HEK293 (cell line): ENCODE measurements around the gene SGMS1.

ENCODE experiments used
- SALL2 ChIP-seq: fragments of 450-650 bp; formaldehyde crosslinking; IDR thresholded peaks from 2 replicates; pipeline ENCODE4 v1.5.0; 2017; ENCODE audit warnings: missing biosample characterization, mild to moderate bottlenecking, missing genetic modification characterization, borderline replicate concordance
- ZNF37A ChIP-seq: fragments of 450-650 bp; IDR thresholded peaks from 2 replicates; pipeline ENCODE4 v1.5.1; 2018; ENCODE audit warnings: missing biosample characterization, missing genetic modification characterization
- ZNF626 ChIP-seq: fragments of 450-650 bp; sonication (Bioruptor Pico); formaldehyde crosslinking; IDR thresholded peaks from 2 replicates; pipeline ENCODE4 v1.5.1; 2018; ENCODE audit warnings: missing biosample characterization, missing genetic modification characterization, inconsistent platforms
- TF ChIP-seq, protein P1 (sequence below): fragments of 450-650 bp; IDR thresholded peaks from 2 replicates; pipeline ENCODE4 v1.5.1; 2018; ENCODE audit warnings: missing biosample characterization, missing genetic modification characterization
- TF ChIP-seq, protein P2 (sequence below): fragments of 450-650 bp; formaldehyde crosslinking; IDR thresholded peaks from 2 replicates; pipeline ENCODE4 v1.5.1; 2016; ENCODE audit warnings: missing biosample characterization, missing genetic modification characterization
- TF ChIP-seq, protein P3 (sequence below): fragments of 450-650 bp; formaldehyde crosslinking; IDR thresholded peaks from 2 replicates; pipeline ENCODE4 v1.5.1; 2016; ENCODE audit warnings: missing biosample characterization, missing genetic modification characterization, low read depth
- TF ChIP-seq, protein P4 (sequence below): fragments of 450-650 bp; formaldehyde crosslinking; IDR thresholded peaks from 2 replicates; pipeline ENCODE4 v1.5.1; 2016; ENCODE audit warnings: missing biosample characterization, missing genetic modification characterization
- TF ChIP-seq, protein P5 (sequence below): fragments of 450-650 bp; formaldehyde crosslinking; IDR thresholded peaks from 2 replicates; pipeline ENCODE4 v1.5.1; 2016; ENCODE audit warnings: missing biosample characterization, missing genetic modification characterization

DNA sequence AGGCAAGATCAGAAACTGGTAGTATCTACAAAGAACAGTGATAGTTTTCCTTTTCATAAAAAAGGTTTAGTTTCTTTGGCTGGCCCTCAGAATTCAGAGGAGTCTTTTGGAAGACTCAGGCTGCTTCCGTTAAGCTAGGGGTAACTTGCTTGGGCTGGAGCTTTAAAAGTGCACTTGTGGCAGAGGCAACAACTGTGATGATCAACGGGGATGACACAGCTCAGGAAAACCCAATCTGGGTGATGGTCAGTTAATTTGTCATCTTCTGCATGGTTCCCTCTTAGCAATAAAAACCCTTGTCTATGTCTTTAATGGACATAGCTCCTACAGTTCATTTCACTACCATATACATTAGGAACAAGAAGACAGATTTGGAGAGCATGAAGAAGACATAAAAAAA is 46.7 kb downstream of the SGMS1 start:
- TF ChIP-seq, protein P1, sequence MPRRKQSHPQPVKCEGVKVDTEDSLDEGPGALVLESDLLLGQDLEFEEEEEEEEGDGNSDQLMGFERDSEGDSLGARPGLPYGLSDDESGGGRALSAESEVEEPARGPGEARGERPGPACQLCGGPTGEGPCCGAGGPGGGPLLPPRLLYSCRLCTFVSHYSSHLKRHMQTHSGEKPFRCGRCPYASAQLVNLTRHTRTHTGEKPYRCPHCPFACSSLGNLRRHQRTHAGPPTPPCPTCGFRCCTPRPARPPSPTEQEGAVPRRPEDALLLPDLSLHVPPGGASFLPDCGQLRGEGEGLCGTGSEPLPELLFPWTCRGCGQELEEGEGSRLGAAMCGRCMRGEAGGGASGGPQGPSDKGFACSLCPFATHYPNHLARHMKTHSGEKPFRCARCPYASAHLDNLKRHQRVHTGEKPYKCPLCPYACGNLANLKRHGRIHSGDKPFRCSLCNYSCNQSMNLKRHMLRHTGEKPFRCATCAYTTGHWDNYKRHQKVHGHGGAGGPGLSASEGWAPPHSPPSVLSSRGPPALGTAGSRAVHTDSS (tag by site-specific recombination) = no peak
- TF ChIP-seq, protein P2, sequence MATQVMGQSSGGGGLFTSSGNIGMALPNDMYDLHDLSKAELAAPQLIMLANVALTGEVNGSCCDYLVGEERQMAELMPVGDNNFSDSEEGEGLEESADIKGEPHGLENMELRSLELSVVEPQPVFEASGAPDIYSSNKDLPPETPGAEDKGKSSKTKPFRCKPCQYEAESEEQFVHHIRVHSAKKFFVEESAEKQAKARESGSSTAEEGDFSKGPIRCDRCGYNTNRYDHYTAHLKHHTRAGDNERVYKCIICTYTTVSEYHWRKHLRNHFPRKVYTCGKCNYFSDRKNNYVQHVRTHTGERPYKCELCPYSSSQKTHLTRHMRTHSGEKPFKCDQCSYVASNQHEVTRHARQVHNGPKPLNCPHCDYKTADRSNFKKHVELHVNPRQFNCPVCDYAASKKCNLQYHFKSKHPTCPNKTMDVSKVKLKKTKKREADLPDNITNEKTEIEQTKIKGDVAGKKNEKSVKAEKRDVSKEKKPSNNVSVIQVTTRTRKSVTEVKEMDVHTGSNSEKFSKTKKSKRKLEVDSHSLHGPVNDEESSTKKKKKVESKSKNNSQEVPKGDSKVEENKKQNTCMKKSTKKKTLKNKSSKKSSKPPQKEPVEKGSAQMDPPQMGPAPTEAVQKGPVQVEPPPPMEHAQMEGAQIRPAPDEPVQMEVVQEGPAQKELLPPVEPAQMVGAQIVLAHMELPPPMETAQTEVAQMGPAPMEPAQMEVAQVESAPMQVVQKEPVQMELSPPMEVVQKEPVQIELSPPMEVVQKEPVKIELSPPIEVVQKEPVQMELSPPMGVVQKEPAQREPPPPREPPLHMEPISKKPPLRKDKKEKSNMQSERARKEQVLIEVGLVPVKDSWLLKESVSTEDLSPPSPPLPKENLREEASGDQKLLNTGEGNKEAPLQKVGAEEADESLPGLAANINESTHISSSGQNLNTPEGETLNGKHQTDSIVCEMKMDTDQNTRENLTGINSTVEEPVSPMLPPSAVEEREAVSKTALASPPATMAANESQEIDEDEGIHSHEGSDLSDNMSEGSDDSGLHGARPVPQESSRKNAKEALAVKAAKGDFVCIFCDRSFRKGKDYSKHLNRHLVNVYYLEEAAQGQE (tag by site-specific recombination) = no peak
- TF ChIP-seq, protein P3, sequence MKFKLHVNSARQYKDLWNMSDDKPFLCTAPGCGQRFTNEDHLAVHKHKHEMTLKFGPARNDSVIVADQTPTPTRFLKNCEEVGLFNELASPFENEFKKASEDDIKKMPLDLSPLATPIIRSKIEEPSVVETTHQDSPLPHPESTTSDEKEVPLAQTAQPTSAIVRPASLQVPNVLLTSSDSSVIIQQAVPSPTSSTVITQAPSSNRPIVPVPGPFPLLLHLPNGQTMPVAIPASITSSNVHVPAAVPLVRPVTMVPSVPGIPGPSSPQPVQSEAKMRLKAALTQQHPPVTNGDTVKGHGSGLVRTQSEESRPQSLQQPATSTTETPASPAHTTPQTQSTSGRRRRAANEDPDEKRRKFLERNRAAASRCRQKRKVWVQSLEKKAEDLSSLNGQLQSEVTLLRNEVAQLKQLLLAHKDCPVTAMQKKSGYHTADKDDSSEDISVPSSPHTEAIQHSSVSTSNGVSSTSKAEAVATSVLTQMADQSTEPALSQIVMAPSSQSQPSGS = no peak
- TF ChIP-seq, protein P4, sequence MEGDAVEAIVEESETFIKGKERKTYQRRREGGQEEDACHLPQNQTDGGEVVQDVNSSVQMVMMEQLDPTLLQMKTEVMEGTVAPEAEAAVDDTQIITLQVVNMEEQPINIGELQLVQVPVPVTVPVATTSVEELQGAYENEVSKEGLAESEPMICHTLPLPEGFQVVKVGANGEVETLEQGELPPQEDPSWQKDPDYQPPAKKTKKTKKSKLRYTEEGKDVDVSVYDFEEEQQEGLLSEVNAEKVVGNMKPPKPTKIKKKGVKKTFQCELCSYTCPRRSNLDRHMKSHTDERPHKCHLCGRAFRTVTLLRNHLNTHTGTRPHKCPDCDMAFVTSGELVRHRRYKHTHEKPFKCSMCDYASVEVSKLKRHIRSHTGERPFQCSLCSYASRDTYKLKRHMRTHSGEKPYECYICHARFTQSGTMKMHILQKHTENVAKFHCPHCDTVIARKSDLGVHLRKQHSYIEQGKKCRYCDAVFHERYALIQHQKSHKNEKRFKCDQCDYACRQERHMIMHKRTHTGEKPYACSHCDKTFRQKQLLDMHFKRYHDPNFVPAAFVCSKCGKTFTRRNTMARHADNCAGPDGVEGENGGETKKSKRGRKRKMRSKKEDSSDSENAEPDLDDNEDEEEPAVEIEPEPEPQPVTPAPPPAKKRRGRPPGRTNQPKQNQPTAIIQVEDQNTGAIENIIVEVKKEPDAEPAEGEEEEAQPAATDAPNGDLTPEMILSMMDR (tag by site-specific recombination) = no peak
- TF ChIP-seq ZNF37A (tag by site-specific recombination) = no peak
- TF ChIP-seq, protein P5, sequence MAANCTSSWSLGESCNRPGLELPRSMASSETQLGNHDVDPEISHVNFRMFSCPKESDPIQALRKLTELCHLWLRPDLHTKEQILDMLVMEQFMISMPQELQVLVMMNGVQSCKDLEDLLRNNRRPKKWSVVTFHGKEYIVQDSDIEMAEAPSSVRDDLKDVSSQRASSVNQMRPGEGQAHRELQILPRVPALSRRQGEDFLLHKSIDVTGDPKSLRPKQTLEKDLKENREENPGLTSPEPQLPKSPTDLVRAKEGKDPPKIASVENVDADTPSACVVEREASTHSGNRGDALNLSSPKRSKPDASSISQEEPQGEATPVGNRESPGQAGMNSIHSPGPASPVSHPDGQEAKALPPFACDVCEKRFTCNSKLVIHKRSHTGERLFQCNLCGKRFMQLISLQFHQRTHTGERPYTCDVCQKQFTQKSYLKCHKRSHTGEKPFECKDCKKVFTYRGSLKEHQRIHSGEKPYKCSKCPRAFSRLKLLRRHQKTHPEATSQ = no peak
- TF ChIP-seq ZNF626 = no peak
- no peak for TF ChIP-seq SALL2
